Smooth muscle cell of the brain vasculature (primary cell): ENCODE results near the gene CAMK1D.
"Not testable (repeated sequence)": the region's sequence is repeated elsewhere in the genome, so short reads cannot be mapped to it uniquely, and the experiment has no call there.

Source experiments
- DNase-seq: peaks from one replicate; pipeline ENCODE4 v3.0.0-alpha.2; 2012; ENCODE audit warnings: low read depth, low spot score

The CAMK1D gene

GRCh38 chr10:12720217-12720981, 371.1 kb downstream of the CAMK1D start:
- no peak for DNase-seq

GRCh38 chr10:12721334-12721733, 372.0 kb downstream of the CAMK1D start:
- no peak for DNase-seq

GRCh38 chr10:12723220-12723619, 373.9 kb downstream of the CAMK1D start:
- no peak for DNase-seq

GRCh38 chr10:12724807-12725579, 375.6 kb downstream of the CAMK1D start:
- DNase-seq, result no peak

GRCh38 chr10:12725580-12725888, 376.2 kb downstream of the CAMK1D start:
- not testable (repeated sequence) for DNase-seq

GRCh38 chr10:12726971-12727831, 377.9 kb downstream of the CAMK1D start:
- no peak for DNase-seq

GRCh38 chr10:12727832-12728215, 378.5 kb downstream of the CAMK1D start:
- no peak for DNase-seq

GRCh38 chr10:12728494-12728893, 379.1 kb downstream of the CAMK1D start:
- no peak for DNase-seq

- DNase-seq, result no peak
Observed at GRCh38 chr10:12729885-12730284, 380.5 kb downstream of the CAMK1D start.

GRCh38 chr10:12730809-12731519, 381.6 kb downstream of the CAMK1D start:
- no peak for DNase-seq

- DNase-seq, result no peak
Observed at GRCh38 chr10:12733271-12733670, 383.9 kb downstream of the CAMK1D start.

GRCh38 chr10:12735843-12736462, 386.6 kb downstream of the CAMK1D start:
- no peak for DNase-seq

GRCh38 chr10:12740813-12741212, 391.5 kb downstream of the CAMK1D start:
- DNase-seq, result no peak

- no peak for DNase-seq
Observed at GRCh38 chr10:12741360-12741804, 392.0 kb downstream of the CAMK1D start.

GRCh38 chr10:12742771-12743170, 393.4 kb downstream of the CAMK1D start:
- no peak for DNase-seq

- not testable (repeated sequence) for DNase-seq
Observed at GRCh38 chr10:12743466-12743865, 394.1 kb downstream of the CAMK1D start.

GRCh38 chr10:12743941-12744340, 394.6 kb downstream of the CAMK1D start:
- no peak for DNase-seq

GRCh38 chr10:12748186-12748585, 398.8 kb downstream of the CAMK1D start:
- no peak for DNase-seq

GRCh38 chr10:12749760-12750478, 400.6 kb downstream of the CAMK1D start:
- no peak for DNase-seq

- DNase-seq, result no peak
Observed at GRCh38 chr10:12750526-12751201, 401.3 kb downstream of the CAMK1D start.
